ENCODE measurements around the gene ANXA3. TPM values are rescaled to one million over a fixed set of nuclear protein-coding genes. Genes with fewer than 3 reads are reported as not detected.

The ANXA3 gene
- total RNA-seq, 2 donors from 2014 or later: 17.9 to 24.0 TPM

DNA sequence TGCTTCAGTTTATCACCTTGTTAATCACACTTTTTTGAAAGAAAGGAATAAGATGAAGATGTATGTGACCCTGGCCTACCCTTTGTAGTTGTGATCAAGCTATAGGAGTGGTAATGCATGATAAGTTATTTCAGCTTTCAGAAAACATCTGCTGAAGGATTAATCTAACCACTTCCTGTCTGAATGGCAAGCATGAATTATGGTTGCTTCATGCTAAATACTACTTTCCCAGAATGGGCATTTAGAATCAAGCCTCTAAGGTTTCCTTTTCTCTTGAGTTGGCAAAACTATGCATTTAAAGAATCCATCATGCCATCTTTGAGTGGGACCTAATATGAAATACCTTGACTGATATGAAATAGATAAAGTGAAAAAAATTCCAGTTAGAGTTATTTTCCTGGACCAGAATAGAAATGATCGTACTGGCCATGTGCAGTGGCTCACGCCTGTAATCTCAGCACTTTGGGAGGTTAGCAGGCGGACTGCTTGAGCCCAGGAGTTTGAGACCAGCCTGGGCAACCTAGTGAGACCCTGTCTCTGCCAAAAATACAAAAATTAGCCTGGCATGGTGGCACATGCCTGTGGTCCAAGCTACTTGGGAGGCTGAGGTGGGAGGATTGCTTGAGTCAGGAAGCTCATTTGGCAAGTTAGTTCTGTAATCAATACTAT is 59.1 kb downstream of the ANXA3 start:
- peaks cover 9 to 15% of the 10 kb centered on the region in 2 donors for H3K4me1 ChIP-seq (ENCODE audit: control insufficient read depth in 1 of 2, low read depth in 2 of 2)
- no peaks in the 10 kb centered on the region for H3K36me3 ChIP-seq
- DNase-seq (ENCODE audit: low spot score): no peak
- H3K4me3 ChIP-seq: no peak overlapping the region
- no peak for ATAC-seq (ENCODE audit: insufficient number of reproducible peaks, low FRiP score, low read depth)
- no peaks in the 10 kb centered on the region for H3K9me3 ChIP-seq
- H3K27me3 ChIP-seq (replicated peaks; ENCODE audit: insufficient read depth): no peaks in the 10 kb centered on the region
- H3K27ac ChIP-seq: no peak overlapping the region
- TF ChIP-seq CTCF (IDR thresholded peaks at IDR 0.05): no peak

DNA sequence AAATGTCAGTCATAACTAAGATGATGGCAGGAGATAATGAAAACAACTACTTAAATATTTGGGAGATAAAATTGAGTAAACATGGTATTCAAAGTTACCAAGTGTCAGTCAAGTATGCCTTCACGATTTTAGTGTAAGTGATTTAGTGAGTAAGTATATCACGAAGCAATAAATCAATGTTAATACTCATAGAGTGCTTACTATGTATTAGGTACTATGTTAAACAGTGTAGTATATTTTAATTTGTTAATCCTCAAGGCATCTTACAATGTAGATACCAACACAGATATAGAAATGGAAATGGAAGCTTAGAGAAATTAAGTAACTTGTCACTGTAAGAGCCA is 59.6 kb downstream of the ANXA3 start:
- DNase-seq (ENCODE audit: low spot score): no peak
- Histone ChIP-seq H3K4me1 (ENCODE audit: control insufficient read depth in 1 of 2, low read depth in 2 of 2) (peaks cover 9 to 15% of the 10 kb centered on the region in 2 donors), H3K36me3 (no peaks in the 10 kb centered on the region), H3K4me3 (no peak overlapping the region), H3K9me3 (no peaks in the 10 kb centered on the region), H3K27ac (no peak overlapping the region), H3K27me3 (replicated peaks; ENCODE audit: insufficient read depth) (no peaks in the 10 kb centered on the region)
- TF ChIP-seq CTCF (IDR thresholded peaks at IDR 0.05): no peak
- no peak for ATAC-seq (ENCODE audit: insufficient number of reproducible peaks, low FRiP score, low read depth)

- TF ChIP-seq CTCF (IDR thresholded peaks at IDR 0.05): peak; percentile 70
- H3K4me3 ChIP-seq: no peak overlapping the region
- DNase-seq (ENCODE audit: low spot score) (no peak), ATAC-seq (ENCODE audit: insufficient number of reproducible peaks, low FRiP score, low read depth) (no peak)
- H3K9me3 ChIP-seq: no peaks in the 10 kb centered on the region
- H3K27ac ChIP-seq: no peak overlapping the region
- peaks cover 9 to 15% of the 10 kb centered on the region in 2 donors for H3K4me1 ChIP-seq (ENCODE audit: control insufficient read depth in 1 of 2, low read depth in 2 of 2)
- H3K27me3 ChIP-seq (replicated peaks; ENCODE audit: insufficient read depth): no peaks in the 10 kb centered on the region
- no peaks in the 10 kb centered on the region for H3K36me3 ChIP-seq
These were observed 61.0 kb downstream of the ANXA3 start for GRCh38 chr4:78612398-78613178.

DNA sequence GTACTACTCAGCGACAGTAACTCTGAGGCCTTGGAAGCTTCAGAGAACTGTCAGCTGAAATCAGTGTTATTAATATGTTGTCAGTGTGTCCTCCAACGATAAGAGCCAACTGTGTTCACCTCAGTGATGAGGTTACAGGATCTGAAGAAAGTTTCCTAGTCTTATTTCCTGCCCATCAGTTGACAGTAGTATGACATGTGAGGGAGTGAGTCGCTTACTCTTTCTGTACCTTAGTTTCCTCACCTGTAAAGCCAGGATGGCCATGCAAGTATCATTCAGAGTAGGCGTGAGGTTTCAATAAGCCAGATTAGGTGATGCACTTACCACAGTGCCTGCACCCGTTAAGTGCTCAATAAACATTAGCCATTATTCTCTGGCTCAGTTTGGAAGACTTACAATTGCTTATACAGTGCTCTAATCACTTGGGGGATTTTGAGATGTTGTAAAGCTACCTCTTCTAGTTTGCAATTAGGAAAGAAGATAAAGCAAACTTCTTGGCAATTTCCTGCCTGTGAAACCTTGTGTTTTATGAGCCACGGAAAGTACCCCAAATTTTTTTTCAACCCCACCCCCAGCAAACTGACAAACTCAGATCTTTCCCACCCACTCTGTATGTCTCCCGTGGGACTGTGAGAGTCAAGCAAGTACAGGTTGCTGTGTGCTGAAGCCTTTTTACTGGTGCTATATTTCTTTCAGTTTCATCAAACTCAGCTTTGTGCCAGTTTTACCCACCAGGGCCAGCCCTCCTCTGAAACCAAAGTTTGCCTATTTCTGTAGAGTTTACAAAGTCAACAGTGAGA is 62.2 kb downstream of the ANXA3 start:
- no peak overlapping the region for H3K27ac ChIP-seq
- no peaks in the 10 kb centered on the region for H3K9me3 ChIP-seq
- no peak for TF ChIP-seq CTCF (IDR thresholded peaks at IDR 0.05)
- no peaks in the 10 kb centered on the region for H3K27me3 ChIP-seq (replicated peaks; ENCODE audit: insufficient read depth)
- no peak for DNase-seq (ENCODE audit: low spot score)
- no peaks in the 10 kb centered on the region for H3K36me3 ChIP-seq
- ATAC-seq (ENCODE audit: insufficient number of reproducible peaks, low FRiP score, low read depth): no peak
- no peak overlapping the region for H3K4me3 ChIP-seq
- peaks cover 9 to 15% of the 10 kb centered on the region in 2 donors for H3K4me1 ChIP-seq (ENCODE audit: control insufficient read depth in 1 of 2, low read depth in 2 of 2)

DNA sequence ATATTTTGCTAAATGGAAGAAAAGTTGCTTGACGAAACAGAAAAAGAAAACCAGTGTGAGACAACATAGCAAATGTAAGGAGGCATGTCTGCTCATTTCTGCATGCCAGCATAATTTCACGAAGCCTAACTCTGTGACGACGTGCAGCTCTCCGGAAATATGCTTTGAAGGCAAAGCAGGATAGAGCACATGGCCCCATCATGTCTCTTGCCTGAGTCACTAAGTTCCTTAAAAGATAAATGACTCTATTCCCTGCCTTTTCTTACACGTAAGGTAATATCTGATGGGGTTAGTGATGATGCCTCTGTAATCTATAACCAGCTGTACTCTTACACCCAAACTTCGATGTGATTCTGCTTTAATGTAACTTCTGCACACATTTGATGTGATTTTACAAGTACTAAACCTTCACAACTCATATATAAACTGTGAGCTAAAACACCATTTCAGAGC is 64.5 kb downstream of the ANXA3 start:
- H3K27ac ChIP-seq: no peak overlapping the region
- H3K36me3 ChIP-seq: no peaks in the 10 kb centered on the region
- no peak for TF ChIP-seq CTCF (IDR thresholded peaks at IDR 0.05)
- H3K4me3 ChIP-seq: no peak overlapping the region
- H3K9me3 ChIP-seq: no peaks in the 10 kb centered on the region
- ATAC-seq (ENCODE audit: insufficient number of reproducible peaks, low FRiP score, low read depth) (no peak), DNase-seq (ENCODE audit: low spot score) (no peak)
- peaks cover 9 to 15% of the 10 kb centered on the region in 2 donors for H3K4me1 ChIP-seq (ENCODE audit: control insufficient read depth in 1 of 2, low read depth in 2 of 2)
- no peaks in the 10 kb centered on the region for H3K27me3 ChIP-seq (replicated peaks; ENCODE audit: insufficient read depth)

Data from thoracic aorta (tissue), 2 donors.